KMS-11 (cell line): Measurements from ENCODE around the gene ITPR2.

ENCODE experiments used
- H2AFZ ChIP-seq: fragments of 200-600 bp; sonication (generic); 2 replicates; pipeline ENCODE4 v1.6.1; 2016; ENCODE audit warnings: antibody characterized with exemption, mixed run types, low read depth
- H3K27ac ChIP-seq: fragments of 200-600 bp; sonication (generic); 2 replicates; pipeline ENCODE4 v1.6.1; 2016; ENCODE audit warnings: mild to moderate bottlenecking, mixed run types
- H3K27me3 ChIP-seq: fragments of 200-600 bp; sonication (generic); 2 replicates; pipeline ENCODE4 v1.6.1; 2017; ENCODE audit warnings: mild to moderate bottlenecking, low read depth, mixed run types, moderate library complexity; ENCODE audit not compliant: insufficient read depth
- H3K36me3 ChIP-seq: fragments of 200-600 bp; sonication (generic); 2 replicates; pipeline ENCODE4 v1.6.1; 2017; ENCODE audit warnings: mild to moderate bottlenecking, mixed run types; ENCODE audit not compliant: insufficient read depth
- H3K4me1 ChIP-seq: fragments of 200-600 bp; sonication (generic); 2 replicates; pipeline ENCODE4 v1.6.1; 2016; ENCODE audit warnings: mild to moderate bottlenecking, low read depth, mixed run types; ENCODE audit not compliant: poor library complexity, severe bottlenecking
- H3K4me2 ChIP-seq: fragments of 200-600 bp; sonication (generic); 2 replicates; pipeline ENCODE4 v1.7.0; 2016; ENCODE audit warnings: mild to moderate bottlenecking, mixed run types
- H3K4me3 ChIP-seq: fragments of 200-600 bp; sonication (generic); IDR thresholded peaks from 2 replicates; pipeline ENCODE4 v1.6.1; 2017; ENCODE audit warnings: low read depth, low read length, mixed read lengths; ENCODE audit not compliant: insufficient read depth
- H3K79me2 ChIP-seq: fragments of 200-600 bp; sonication (generic); 2 replicates; pipeline ENCODE4 v1.6.1; 2016; ENCODE audit warnings: low read depth, mixed run types; ENCODE audit not compliant: insufficient read depth
- H3K9ac ChIP-seq: fragments of 200-600 bp; sonication (generic); 2 replicates; pipeline ENCODE4 v1.6.1; 2016; ENCODE audit warnings: mild to moderate bottlenecking, mixed run types
- H4K20me1 ChIP-seq: fragments of 200-600 bp; sonication (generic); 2 replicates; pipeline ENCODE4 v1.6.1; 2016; ENCODE audit warnings: mild to moderate bottlenecking, mixed run types; ENCODE audit not compliant: insufficient read depth
- CTCF ChIP-seq: fragments of 200-600 bp; sonication (generic); conservative IDR thresholded peaks from 2 replicates; pipeline ENCODE4 v1.6.1; 2017; ENCODE audit warnings: low read depth, mild to moderate bottlenecking, antibody characterized with exemption, low read length, moderate library complexity, mixed read lengths

The ITPR2 gene

GRCh38 chr12:26576266-26576665, 256.7 kb downstream of the ITPR2 start:
- TF ChIP-seq CTCF, result no peak
- no peak overlapping the region for H3K4me2 ChIP-seq
- H3K9ac ChIP-seq, result no peak overlapping the region
- H3K4me1 ChIP-seq, result no peaks in the 10 kb centered on the region
- no peaks in the 10 kb centered on the region for H3K36me3 ChIP-seq
- H3K27me3 ChIP-seq, result no peaks in the 10 kb centered on the region
- no peaks in the 10 kb centered on the region for H3K79me2 ChIP-seq
- H4K20me1 ChIP-seq, result no peaks in the 10 kb centered on the region; the same call in 1 of the 2 replicates
- H2AFZ ChIP-seq, result no peak overlapping the region
- no peak overlapping the region for H3K4me3 ChIP-seq
- H3K27ac ChIP-seq, result no peak overlapping the region

- no peak overlapping the region for H3K4me3 ChIP-seq
- H3K27me3 ChIP-seq, result no peaks in the 10 kb centered on the region
- no peaks in the 10 kb centered on the region for H3K4me1 ChIP-seq
- H3K4me2 ChIP-seq, result no peak overlapping the region
- H2AFZ ChIP-seq, result no peak overlapping the region
- no peaks in the 10 kb centered on the region for H4K20me1 ChIP-seq
- H3K36me3 ChIP-seq, result no peaks in the 10 kb centered on the region
- TF ChIP-seq CTCF, result no peak
- no peak overlapping the region for H3K9ac ChIP-seq
- no peaks in the 10 kb centered on the region for H3K79me2 ChIP-seq
- H3K27ac ChIP-seq, result no peak overlapping the region
Measured at GRCh38 chr12:26573225-26573909, 259.6 kb downstream of the ITPR2 start.

- Histone ChIP-seq H2AFZ (no peak overlapping the region), H3K4me1 (no peaks in the 10 kb centered on the region), H3K4me3 (no peak overlapping the region), H3K36me3 (no peaks in the 10 kb centered on the region), H3K79me2 (no peaks in the 10 kb centered on the region), H3K9ac (no peak overlapping the region), H4K20me1 (no peaks in the 10 kb centered on the region), H3K27ac (no peak overlapping the region), H3K27me3 (no peaks in the 10 kb centered on the region), H3K4me2 (no peak overlapping the region)
- no peak for TF ChIP-seq CTCF
Measured at GRCh38 chr12:26572137-26572536, 260.9 kb downstream of the ITPR2 start.

- no peak for TF ChIP-seq CTCF
- Histone ChIP-seq H3K4me3 (no peak overlapping the region), H3K27ac (no peak overlapping the region), H3K4me2 (no peak overlapping the region), H3K27me3 (no peaks in the 10 kb centered on the region), H4K20me1 (no peaks in the 10 kb centered on the region), H3K79me2 (no peaks in the 10 kb centered on the region), H3K9ac (no peak overlapping the region), H2AFZ (no peak overlapping the region), H3K4me1 (no peaks in the 10 kb centered on the region), H3K36me3 (no peaks in the 10 kb centered on the region)
Measured at GRCh38 chr12:26571560-26571959, 261.4 kb downstream of the ITPR2 start.
